Kidney tubule cell (primary cell): ENCODE data around the gene NPIPA7.
"Not testable (repeated sequence)": the region's sequence is repeated elsewhere in the genome, so short reads cannot be mapped to it uniquely, and the experiment has no call there.

ENCODE experiments used
- DNase-seq: peaks from one replicate; pipeline ENCODE4 v3.0.0-alpha.2; 2018; ENCODE audit warnings: low spot score

NPIPA7 gene

GRCh38 chr16:16417914-16418544 lies 39.1 kb downstream of the NPIPA7 start:
- DNase-seq, result not testable (repeated sequence)

GRCh38 chr16:16420515-16420914 lies 41.6 kb downstream of the NPIPA7 start:
- not testable (repeated sequence) for DNase-seq

GRCh38 chr16:16425146-16425545 lies 46.2 kb downstream of the NPIPA7 start:
- not testable (repeated sequence) for DNase-seq

- DNase-seq, result not testable (repeated sequence)
Measured at GRCh38 chr16:16431135-16431534, 52.2 kb downstream of the NPIPA7 start.

- peak; percentile 1 for DNase-seq
Measured at GRCh38 chr16:16434711-16435110, 55.8 kb downstream of the NPIPA7 start.

GRCh38 chr16:16441401-16441800 lies 62.5 kb downstream of the NPIPA7 start:
- DNase-seq, result not testable (repeated sequence)
